ENCODE measurements around the gene PLCL2. TPM values are rescaled to one million over a fixed set of nuclear protein-coding genes. Genes with fewer than 3 reads are reported as not detected.

Gene PLCL2
- polyA plus RNA-seq, 1 experiment, result 1.9 TPM

DNA sequence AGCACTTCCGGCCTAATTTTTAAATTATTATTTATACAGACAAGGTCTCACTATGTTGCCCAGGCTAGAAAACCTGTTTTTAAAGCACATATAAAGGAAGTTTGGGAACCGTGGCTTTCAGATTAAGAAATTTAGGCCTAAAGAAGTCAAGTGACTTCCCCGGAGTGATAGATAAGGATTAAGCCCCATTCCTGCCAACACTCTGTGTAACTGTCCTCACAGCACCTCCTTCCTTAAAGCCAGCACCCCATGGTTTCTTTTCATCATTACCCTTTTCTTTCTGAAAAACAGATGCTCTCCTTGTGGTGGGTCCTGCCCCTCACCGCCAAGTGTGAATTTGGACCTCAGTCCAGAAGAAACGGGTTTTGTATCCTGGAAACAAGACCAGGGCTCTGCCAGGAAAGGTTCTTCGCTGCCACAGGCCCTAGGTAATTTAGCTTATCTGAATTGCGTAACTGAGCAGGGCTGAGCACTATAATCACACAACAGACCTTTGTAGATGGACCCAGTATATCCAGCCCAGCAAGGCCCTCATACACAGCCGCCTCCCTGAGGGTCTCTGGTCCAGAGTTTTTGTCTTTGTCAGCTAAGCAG is 231.3 kb downstream of the PLCL2 start:
- H3K27me3 ChIP-seq (ENCODE audit: control insufficient read depth, insufficient read depth, low read length), result no peaks in the 10 kb centered on the region
- CTCF ChIA-PET, result no interaction called here
- H3K4me3 ChIP-seq (ENCODE audit: low read depth, low read length), result no peak overlapping the region
- DNase-seq (ENCODE audit: low read depth), result no peak
- POLR2A ChIA-PET, result no interaction called here
- TF ChIP-seq CTCF (IDR thresholded peaks at IDR 0.05; ENCODE audit: insufficient read depth, low read depth, low read length), result no peak
- H3K36me3 ChIP-seq (ENCODE audit: control insufficient read depth, insufficient read depth, low read length), result no peaks in the 10 kb centered on the region

GRCh38 chr3:17118771-17119170 is 234.0 kb downstream of the PLCL2 start:
- ChIA-PET CTCF (no interaction called here), POLR2A (no interaction called here)
- no peak overlapping the region for H3K4me3 ChIP-seq (ENCODE audit: low read depth, low read length)
- H3K36me3 ChIP-seq (ENCODE audit: control insufficient read depth, insufficient read depth, low read length), result no peaks in the 10 kb centered on the region
- peaks cover 2% of the 10 kb centered on the region; the same call in 1 of the 2 replicates for H3K27me3 ChIP-seq (ENCODE audit: control insufficient read depth, insufficient read depth, low read length)
- no peak for DNase-seq (ENCODE audit: low read depth)
- TF ChIP-seq CTCF (IDR thresholded peaks at IDR 0.05; ENCODE audit: insufficient read depth, low read depth, low read length), result no peak

DNA sequence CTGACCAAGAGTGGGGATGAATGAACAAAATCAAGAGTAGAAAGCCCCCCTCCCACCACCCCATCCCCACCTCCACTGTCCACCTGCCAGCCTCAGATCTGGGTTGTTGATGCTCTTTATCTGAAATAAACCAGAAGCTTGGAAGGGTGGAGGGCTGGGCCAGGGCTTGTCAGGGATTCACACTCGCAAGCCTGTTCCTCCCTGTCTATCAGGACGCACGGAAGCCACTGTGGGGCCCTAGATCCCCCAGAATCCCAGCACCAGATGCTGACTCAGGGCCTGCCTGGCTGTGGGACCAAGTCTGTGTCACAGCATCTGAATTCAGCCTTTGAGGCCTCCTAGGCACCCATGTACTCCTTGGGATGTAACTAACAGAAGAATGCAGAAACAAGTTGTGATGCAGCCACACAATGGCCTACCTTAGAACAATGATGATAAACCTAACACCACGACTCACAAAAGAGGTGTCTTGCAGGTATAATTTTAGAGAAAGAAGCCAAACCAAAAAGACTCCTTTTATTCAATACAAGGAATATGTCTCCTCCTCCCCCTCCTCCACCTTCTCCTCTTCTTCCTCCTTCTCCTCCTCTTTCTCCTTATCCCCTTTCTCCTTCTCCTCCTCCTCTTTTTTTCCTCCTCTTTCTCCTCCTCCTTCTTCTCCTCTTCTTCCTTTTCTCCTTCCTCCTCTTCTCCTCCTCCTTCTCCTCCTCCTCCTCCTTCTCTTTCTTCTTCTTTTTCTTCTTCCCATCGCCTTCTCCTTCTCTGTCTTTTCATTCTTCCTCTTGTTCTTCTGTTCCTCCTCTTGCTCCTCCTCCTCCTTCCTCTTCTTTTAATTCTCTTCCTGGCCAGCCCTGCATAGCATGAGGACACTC is 234.7 kb downstream of the PLCL2 start:
- H3K36me3 ChIP-seq (ENCODE audit: control insufficient read depth, insufficient read depth, low read length), result no peaks in the 10 kb centered on the region
- no peak overlapping the region for H3K4me3 ChIP-seq (ENCODE audit: low read depth, low read length)
- CTCF ChIA-PET, result no interaction called here
- POLR2A ChIA-PET, result no interaction called here
- TF ChIP-seq CTCF (IDR thresholded peaks at IDR 0.05; ENCODE audit: insufficient read depth, low read depth, low read length), result no peak
- H3K27me3 ChIP-seq (ENCODE audit: control insufficient read depth, insufficient read depth, low read length), result peaks cover 2% of the 10 kb centered on the region; the same call in 1 of the 2 replicates
- DNase-seq (ENCODE audit: low read depth), result no peak

GRCh38 chr3:17120115-17120514 is 235.4 kb downstream of the PLCL2 start:
- TF ChIP-seq CTCF (IDR thresholded peaks at IDR 0.05; ENCODE audit: insufficient read depth, low read depth, low read length), result no peak
- Histone ChIP-seq H3K36me3 (ENCODE audit: control insufficient read depth, insufficient read depth, low read length) (no peaks in the 10 kb centered on the region), H3K27me3 (ENCODE audit: control insufficient read depth, insufficient read depth, low read length) (peaks cover 2% of the 10 kb centered on the region; the same call in 1 of the 2 replicates), H3K4me3 (ENCODE audit: low read depth, low read length) (no peak overlapping the region)
- DNase-seq (ENCODE audit: low read depth), result no peak
- POLR2A ChIA-PET, result no interaction called here
- CTCF ChIA-PET, result interaction anchor here (0.7 kb wide), 1 partner anchor 293 kb away, joined by 3 read pairs; no protein-coding TSS in a partner anchor

DNA sequence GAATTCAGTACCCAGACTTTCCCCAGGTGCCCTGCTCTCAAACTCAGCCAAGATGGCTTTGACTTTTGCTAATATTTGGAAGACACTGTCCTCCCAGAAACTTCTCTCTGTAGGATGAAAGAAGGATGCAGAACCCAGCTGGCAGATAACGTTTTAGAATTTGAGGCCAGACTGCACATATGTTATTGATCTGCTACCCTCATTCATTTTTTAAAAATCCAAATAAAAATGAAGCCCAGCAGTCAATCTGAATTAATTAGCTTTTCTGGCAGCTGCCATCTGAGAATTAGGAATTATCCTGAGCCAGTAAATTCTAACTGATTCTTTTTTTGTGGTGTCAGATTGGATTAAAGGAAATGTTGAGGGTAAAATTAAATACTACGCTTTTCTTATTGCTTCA is 236.6 kb downstream of the PLCL2 start:
- no peak for DNase-seq (ENCODE audit: low read depth)
- ChIA-PET CTCF (no interaction called here), POLR2A (no interaction called here)
- Histone ChIP-seq H3K27me3 (ENCODE audit: control insufficient read depth, insufficient read depth, low read length) (peaks cover 2% of the 10 kb centered on the region; the same call in 1 of the 2 replicates), H3K36me3 (ENCODE audit: control insufficient read depth, insufficient read depth, low read length) (no peaks in the 10 kb centered on the region), H3K4me3 (ENCODE audit: low read depth, low read length) (no peak overlapping the region)
- no peak for TF ChIP-seq CTCF (IDR thresholded peaks at IDR 0.05; ENCODE audit: insufficient read depth, low read depth, low read length)
